Measurements from ENCODE around the gene TOGARAM2.
"Not testable (repeated sequence)": the region's sequence is repeated elsewhere in the genome, so short reads cannot be mapped to it uniquely, and the experiment has no call there.

The TOGARAM2 gene

GRCh38 chr2:28977176-28977875, 3.8 kb upstream of the TOGARAM2 start:
- no peak for DNase-seq (ENCODE audit: low read depth)

- not testable (repeated sequence) for DNase-seq (ENCODE audit: low read depth)
These were observed 3.1 kb upstream of the TOGARAM2 start for GRCh38 chr2:28978001-28978400.

- no peak for DNase-seq (ENCODE audit: low read depth)
These were observed 2.5 kb upstream of the TOGARAM2 start for GRCh38 chr2:28978606-28979005.

GRCh38 chr2:28979041-28979440, 2.1 kb upstream of the TOGARAM2 start:
- no peak for DNase-seq (ENCODE audit: low read depth)

GRCh38 chr2:28979576-28980366, 1.3 kb upstream of the TOGARAM2 start:
- DNase-seq (ENCODE audit: low read depth): no peak

- no peak for DNase-seq (ENCODE audit: low read depth)
These were observed 606 bp upstream of the TOGARAM2 start for GRCh38 chr2:28980368-28981015.

- DNase-seq (ENCODE audit: low read depth): no peak
These were observed 700 bp downstream of the TOGARAM2 start for GRCh38 chr2:28981620-28982376.

GRCh38 chr2:28982381-28982950, 1.4 kb downstream of the TOGARAM2 start:
- no peak for DNase-seq (ENCODE audit: low read depth)

GRCh38 chr2:28986429-28986828, 5.3 kb downstream of the TOGARAM2 start:
- no peak for DNase-seq (ENCODE audit: low read depth)

GRCh38 chr2:28989973-28990372, 8.9 kb downstream of the TOGARAM2 start:
- DNase-seq (ENCODE audit: low read depth): no peak

- no peak for DNase-seq (ENCODE audit: low read depth)
These were observed 9.3 kb downstream of the TOGARAM2 start for GRCh38 chr2:28990445-28990844.

GRCh38 chr2:28991021-28991420, 9.9 kb downstream of the TOGARAM2 start:
- DNase-seq (ENCODE audit: low read depth): no peak

- no peak for DNase-seq (ENCODE audit: low read depth)
These were observed 10.4 kb downstream of the TOGARAM2 start for GRCh38 chr2:28991460-28991859.

- DNase-seq (ENCODE audit: low read depth): no peak
These were observed 12.3 kb downstream of the TOGARAM2 start for GRCh38 chr2:28993206-28993960.

- no peak for DNase-seq (ENCODE audit: low read depth)
These were observed 13.0 kb downstream of the TOGARAM2 start for GRCh38 chr2:28994074-28994473.

- DNase-seq (ENCODE audit: low read depth): no peak
These were observed 13.6 kb downstream of the TOGARAM2 start for GRCh38 chr2:28994679-28995078.

- no peak for DNase-seq (ENCODE audit: low read depth)
These were observed 15.0 kb downstream of the TOGARAM2 start for GRCh38 chr2:28995765-28996750.

GRCh38 chr2:28997237-28997846, 16.2 kb downstream of the TOGARAM2 start:
- DNase-seq (ENCODE audit: low read depth): no peak
